ENCODE data around the gene SETD4.
"Not testable (repeated sequence)": the region's sequence is repeated elsewhere in the genome, so short reads cannot be mapped to it uniquely, and the experiment has no call there.

SETD4 gene

GRCh38 chr21:36077758-36078157 lies 17.4 kb upstream of the SETD4 start:
- no peak for DNase-seq

- no peak for DNase-seq
Measured at GRCh38 chr21:36076878-36077655, 16.7 kb upstream of the SETD4 start.

- DNase-seq, result no peak
Measured at GRCh38 chr21:36075953-36076352, 15.6 kb upstream of the SETD4 start.

- DNase-seq, result no peak
Measured at GRCh38 chr21:36075171-36075570, 14.8 kb upstream of the SETD4 start.

- DNase-seq, result not testable (repeated sequence)
Measured at GRCh38 chr21:36073911-36074310, 13.6 kb upstream of the SETD4 start.

GRCh38 chr21:36073181-36073580 lies 12.9 kb upstream of the SETD4 start:
- DNase-seq, result no peak

- no peak for DNase-seq
Measured at GRCh38 chr21:36072453-36073162, 12.3 kb upstream of the SETD4 start.

GRCh38 chr21:36070999-36071398 lies 10.7 kb upstream of the SETD4 start:
- no peak for DNase-seq

- peak; percentile 93 for DNase-seq
Measured at GRCh38 chr21:36069713-36070583, 9.6 kb upstream of the SETD4 start, which contains the start of gene CBR1. TSS of gene CBR1 (plus strand) at chr21:36070024. CDS start at chr21:36070116, 92 bp downstream.

GRCh38 chr21:36068748-36069398 lies 8.5 kb upstream of the SETD4 start:
- no peak for DNase-seq

GRCh38 chr21:36065497-36066036 lies 5.2 kb upstream of the SETD4 start:
- no peak for DNase-seq

- no peak for DNase-seq
Measured at GRCh38 chr21:36064085-36064460, 3.7 kb upstream of the SETD4 start.

- DNase-seq, result no peak
Measured at GRCh38 chr21:36063375-36064084, 3.2 kb upstream of the SETD4 start.

- DNase-seq, result no peak
Measured at GRCh38 chr21:36061445-36061844, 1.1 kb upstream of the SETD4 start.

- DNase-seq, result no peak
Measured at GRCh38 chr21:36059823-36060158, 535 bp downstream of the SETD4 start.

GRCh38 chr21:36055551-36055950 lies 4.8 kb downstream of the SETD4 start:
- DNase-seq, result no peak

GRCh38 chr21:36053715-36054062 lies 6.6 kb downstream of the SETD4 start:
- no peak for DNase-seq

- DNase-seq, result no peak
Measured at GRCh38 chr21:36052860-36053714, 7.2 kb downstream of the SETD4 start.

GRCh38 chr21:36048357-36048756 lies 12.0 kb downstream of the SETD4 start:
- no peak for DNase-seq

- DNase-seq, result no peak
Measured at GRCh38 chr21:36047139-36047538, 13.2 kb downstream of the SETD4 start.

GRCh38 chr21:36045993-36046392 lies 14.3 kb downstream of the SETD4 start:
- DNase-seq, result no peak

All from femur (tissue), 1 donor.